HCEC 1CT (cell line): ENCODE data around the gene SLC25A47.
"Not testable (repeated sequence)": the region's sequence is repeated elsewhere in the genome, so short reads cannot be mapped to it uniquely, and the experiment has no call there.

ENCODE experiments used
- DNase-seq: peaks from one replicate; pipeline ENCODE4 v3.0.0-alpha.2; 2017

The SLC25A47 gene

DNA sequence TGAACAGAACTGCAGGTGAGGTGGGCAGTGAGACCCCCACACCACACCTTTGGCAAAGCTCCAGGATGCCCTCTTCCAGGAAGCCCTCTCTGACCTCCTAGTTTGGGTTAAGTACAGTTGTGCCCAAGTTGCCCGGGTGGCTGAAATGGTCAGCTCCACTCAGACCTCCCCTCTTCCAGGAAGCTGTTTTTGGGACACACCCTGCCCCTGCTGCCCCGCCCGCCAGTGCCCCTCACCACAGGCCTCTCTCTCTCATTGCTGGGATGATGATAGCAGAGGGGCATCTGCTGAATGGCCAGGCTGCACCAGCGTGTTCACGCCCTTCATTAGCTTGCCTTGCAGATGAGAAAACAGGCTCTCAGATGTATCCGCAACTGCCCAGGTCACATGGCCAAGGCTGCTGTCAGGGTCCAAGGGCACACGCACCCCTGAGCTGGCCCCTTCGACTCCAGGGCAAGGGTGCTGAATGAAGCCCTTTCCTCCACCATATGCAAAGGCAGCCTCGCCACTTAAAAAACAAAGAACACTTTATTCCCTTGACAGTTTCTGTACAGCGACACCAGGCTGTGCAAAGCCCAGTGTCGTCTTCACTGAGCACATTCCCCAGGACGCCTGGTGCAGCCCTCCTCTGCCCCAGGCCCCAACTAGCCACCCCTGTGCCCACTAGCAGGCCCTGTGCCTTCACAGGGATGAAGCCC lies 32.4 kb upstream of the SLC25A47 start:
- DNase-seq, result no peak

GRCh38 chr14:100291305-100292075 lies 31.6 kb upstream of the SLC25A47 start:
- no peak for DNase-seq

GRCh38 chr14:100292301-100292775 lies 30.8 kb upstream of the SLC25A47 start:
- DNase-seq, result no peak

GRCh38 chr14:100292776-100293461 lies 30.2 kb upstream of the SLC25A47 start:
- DNase-seq, result no peak

GRCh38 chr14:100293497-100294212 lies 29.5 kb upstream of the SLC25A47 start:
- no peak for DNase-seq

- no peak for DNase-seq
Measured at GRCh38 chr14:100294213-100294962, 28.8 kb upstream of the SLC25A47 start.

- no peak for DNase-seq
Measured at GRCh38 chr14:100294963-100295330, 28.2 kb upstream of the SLC25A47 start.

DNA sequence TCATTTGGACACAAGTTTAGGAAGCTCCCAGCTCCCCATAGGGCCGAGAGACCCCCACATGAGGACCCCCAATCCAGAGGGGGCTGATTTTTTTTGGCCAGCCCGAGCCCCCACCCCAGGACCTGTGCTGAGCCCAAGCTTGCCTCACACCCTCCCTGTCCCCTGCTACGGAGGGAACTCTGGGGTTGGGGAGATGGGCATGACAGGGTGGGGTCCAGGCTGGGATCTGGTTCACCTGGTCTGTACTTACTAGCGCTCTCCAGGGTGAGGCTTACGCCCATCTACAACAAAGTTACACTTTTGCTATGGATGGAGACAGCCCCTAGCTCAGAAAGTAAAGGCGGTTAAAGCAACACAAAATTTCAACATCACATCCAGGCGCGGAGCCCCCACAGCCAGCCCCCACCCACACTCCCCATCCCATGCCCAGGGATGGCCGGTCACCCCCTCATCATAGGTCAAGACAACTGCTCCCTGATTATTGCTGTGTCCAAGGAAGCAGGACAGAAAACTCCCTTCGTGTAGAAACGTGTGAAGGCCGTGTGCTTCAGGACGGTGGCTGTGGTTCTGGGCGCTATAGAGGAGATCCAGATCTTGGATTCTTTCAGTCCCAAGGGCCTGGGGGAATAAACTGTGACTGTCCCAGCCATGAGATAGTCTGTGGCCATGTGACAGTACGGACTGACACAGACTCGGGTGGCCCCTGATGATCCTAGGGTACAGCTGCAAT lies 27.6 kb upstream of the SLC25A47 start:
- DNase-seq, result no peak

DNA sequence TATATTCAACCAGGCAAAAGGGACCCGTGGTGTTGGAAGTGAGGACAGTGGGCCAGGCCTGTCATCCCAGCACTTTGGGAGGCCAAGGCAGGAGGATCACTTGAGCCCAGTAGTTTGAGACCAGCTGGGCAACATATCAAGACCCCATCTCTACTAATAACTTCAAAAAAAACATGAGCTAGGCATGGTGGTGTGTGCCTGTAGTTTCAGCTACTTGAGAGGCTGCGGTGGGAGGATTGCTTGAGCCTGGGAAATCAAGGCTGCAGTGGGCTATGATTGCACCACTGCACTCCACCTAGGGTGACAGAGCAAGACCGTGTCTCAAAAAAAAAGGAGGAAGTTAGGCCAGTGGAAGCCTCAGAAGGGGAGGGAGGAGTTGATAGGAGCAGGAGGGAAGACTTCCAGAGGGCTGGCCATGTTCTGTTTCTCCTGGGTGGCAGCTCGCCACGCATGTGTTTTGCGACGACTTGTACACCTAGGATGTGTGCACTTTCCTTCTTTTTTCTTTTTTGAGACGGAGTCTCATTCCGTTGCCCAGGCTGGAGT lies 27.0 kb upstream of the SLC25A47 start:
- DNase-seq, result no peak

DNA sequence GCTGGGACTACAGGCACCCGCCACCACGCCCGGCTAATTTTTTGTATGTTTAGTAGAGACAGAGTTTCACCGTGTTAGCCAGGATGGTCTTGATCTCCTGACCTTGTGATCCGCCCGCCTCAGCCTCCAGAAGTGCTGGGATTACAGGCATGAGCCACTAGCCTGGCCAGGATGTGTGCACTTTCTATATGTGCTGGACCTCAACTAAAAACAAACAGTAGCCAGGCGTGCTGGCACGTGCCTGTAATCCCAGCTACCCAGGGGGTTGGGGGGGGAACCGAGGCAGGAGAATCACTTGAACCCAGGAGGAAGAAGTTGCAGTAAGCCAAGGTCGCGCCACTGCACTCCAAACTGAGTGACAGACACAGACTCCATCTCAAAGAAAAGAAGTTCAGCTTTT lies 26.4 kb upstream of the SLC25A47 start:
- not testable (repeated sequence) for DNase-seq

DNA sequence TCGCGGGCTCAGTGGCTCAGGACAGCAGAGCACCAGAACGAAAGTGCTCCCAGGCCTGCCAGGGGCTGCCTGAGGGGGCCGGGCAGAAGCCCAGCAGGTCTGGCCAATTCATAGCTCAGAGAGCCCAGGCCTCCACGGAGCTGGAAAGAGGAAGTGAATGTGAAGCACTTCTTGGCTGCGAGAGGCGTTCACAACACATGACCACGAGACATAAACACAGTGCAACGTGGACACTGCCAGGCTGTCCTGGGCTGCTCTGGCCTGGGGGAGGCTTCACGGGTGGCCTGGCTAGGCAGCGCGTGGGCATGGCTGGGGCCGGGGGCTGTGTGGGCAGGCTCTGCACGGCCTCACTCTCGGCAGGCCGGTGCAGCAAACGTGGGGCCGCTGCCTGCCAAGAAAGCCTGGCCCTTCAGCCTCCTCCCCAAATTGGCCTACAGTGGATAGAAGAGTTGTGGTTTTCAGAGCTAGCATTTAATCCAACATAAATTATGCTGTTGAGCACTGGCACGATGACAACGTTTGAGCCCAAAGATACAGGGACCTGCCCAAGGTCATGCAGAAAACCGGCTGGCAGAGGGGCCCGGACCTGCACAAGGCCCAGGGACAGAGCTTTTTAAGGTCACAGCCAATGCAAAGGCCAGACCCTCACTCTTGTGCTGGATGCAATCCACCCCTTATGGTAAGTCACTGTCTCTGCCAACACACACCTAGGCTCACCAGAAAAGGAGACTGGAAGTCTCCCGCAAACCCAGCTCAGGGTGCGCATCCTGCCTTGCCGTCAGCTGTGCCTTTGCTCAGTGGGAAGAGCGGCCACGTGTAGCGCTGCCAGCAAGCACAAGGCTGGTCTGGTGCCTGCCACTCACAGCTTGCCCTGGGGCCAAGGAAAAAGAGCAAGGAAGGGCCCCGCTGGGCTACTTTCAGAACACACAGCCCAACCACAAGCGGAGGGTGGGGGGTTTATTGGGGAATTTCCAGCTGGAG lies 25.5 kb upstream of the SLC25A47 start:
- peak; percentile 45 for DNase-seq

GRCh38 chr14:100298551-100299237 lies 24.4 kb upstream of the SLC25A47 start:
- DNase-seq, result no peak

- no peak for DNase-seq
Measured at GRCh38 chr14:100299238-100299560, 23.9 kb upstream of the SLC25A47 start.

GRCh38 chr14:100302616-100303015 lies 20.5 kb upstream of the SLC25A47 start:
- DNase-seq, result no peak

- no peak for DNase-seq
Measured at GRCh38 chr14:100303179-100303578, 20.0 kb upstream of the SLC25A47 start.

DNA sequence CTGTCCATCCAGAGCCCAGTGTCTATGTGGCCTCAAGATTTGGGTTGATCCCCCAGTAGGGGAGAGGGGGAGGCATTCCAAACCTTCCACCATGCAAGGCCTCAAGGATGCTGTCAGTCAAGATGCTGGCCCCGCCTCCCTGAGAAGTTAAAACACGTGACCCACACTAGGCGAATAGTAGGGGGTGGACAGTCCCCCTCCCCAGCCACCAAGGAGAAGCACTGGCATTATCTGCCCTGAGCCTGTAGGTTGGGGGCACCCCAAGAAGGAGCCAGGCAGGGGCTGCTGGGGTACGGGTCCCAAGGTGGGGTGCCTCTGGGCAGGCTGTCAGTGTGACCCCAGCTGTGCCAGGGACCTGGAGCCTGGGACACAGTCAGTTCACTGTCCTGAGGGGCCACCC lies 19.2 kb upstream of the SLC25A47 start:
- no peak for DNase-seq

GRCh38 chr14:100304825-100305323 lies 18.3 kb upstream of the SLC25A47 start:
- peak; percentile 13 for DNase-seq

- DNase-seq, result no peak
Measured at GRCh38 chr14:100305324-100306100, 17.6 kb upstream of the SLC25A47 start.
